Measurements from ENCODE around the gene AARS2.
"Not testable (repeated sequence)": the region's sequence is repeated elsewhere in the genome, so short reads cannot be mapped to it uniquely, and the experiment has no call there.

The AARS2 gene

GRCh38 chr6:44312901-44313788 is at the start of gene AARS2:
Gene AARS2 (minus strand): TSS chr6:44313347. CDS start chr6:44313323, 24 bp downstream.
- peak; percentile 85 to 96 for DNase-seq (ENCODE audit: low read depth in 2 of 2)

GRCh38 chr6:44361947-44362346 is 48.8 kb upstream of the AARS2 start:
- no peak for DNase-seq (ENCODE audit: low read depth in 2 of 2)

- no peak for DNase-seq (ENCODE audit: low read depth in 2 of 2)
These were observed 46.8 kb upstream of the AARS2 start for GRCh38 chr6:44359973-44360372.

GRCh38 chr6:44356487-44356886 is 43.3 kb upstream of the AARS2 start:
- DNase-seq (ENCODE audit: low read depth in 2 of 2), result no peak

- no peak for DNase-seq (ENCODE audit: low read depth in 2 of 2)
These were observed 42.5 kb upstream of the AARS2 start for GRCh38 chr6:44355640-44356039.

- no peak for DNase-seq (ENCODE audit: low read depth in 2 of 2)
These were observed 40.2 kb upstream of the AARS2 start for GRCh38 chr6:44353336-44353735.

- no peak for DNase-seq (ENCODE audit: low read depth in 2 of 2)
These were observed 39.1 kb upstream of the AARS2 start for GRCh38 chr6:44352259-44352658.

GRCh38 chr6:44350650-44350994 is 37.5 kb upstream of the AARS2 start:
- not testable (repeated sequence) for DNase-seq (ENCODE audit: low read depth in 2 of 2)

- no peak for DNase-seq (ENCODE audit: low read depth in 2 of 2)
These were observed 36.9 kb upstream of the AARS2 start for GRCh38 chr6:44349904-44350649.

- not testable (repeated sequence) for DNase-seq (ENCODE audit: low read depth in 2 of 2)
These were observed 33.7 kb upstream of the AARS2 start for GRCh38 chr6:44346818-44347217.

GRCh38 chr6:44342489-44342888 is 29.3 kb upstream of the AARS2 start, which contains the start of gene SPATS1:
Gene SPATS1 (plus strand): TSS chr6:44342650. CDS start chr6:44343096, 446 bp downstream.
- no peak for DNase-seq (ENCODE audit: low read depth in 2 of 2)

GRCh38 chr6:44342052-44342451 is 28.9 kb upstream of the AARS2 start:
- DNase-seq (ENCODE audit: low read depth in 2 of 2), result no peak

- no peak for DNase-seq (ENCODE audit: low read depth in 2 of 2)
These were observed 28.1 kb upstream of the AARS2 start for GRCh38 chr6:44341095-44341890.

- no peak for DNase-seq (ENCODE audit: low read depth in 2 of 2)
These were observed 26.8 kb upstream of the AARS2 start for GRCh38 chr6:44339763-44340625.

GRCh38 chr6:44339301-44339700 is 26.2 kb upstream of the AARS2 start:
- no peak for DNase-seq (ENCODE audit: low read depth in 2 of 2)

- peak; percentile 29 to 33 for DNase-seq (ENCODE audit: low read depth in 2 of 2)
These were observed 25.3 kb upstream of the AARS2 start for GRCh38 chr6:44338228-44339122.

- DNase-seq (ENCODE audit: low read depth in 2 of 2), result no peak
These were observed 22.5 kb upstream of the AARS2 start for GRCh38 chr6:44335631-44336030.

- DNase-seq (ENCODE audit: low read depth in 2 of 2), result no peak
These were observed 20.8 kb upstream of the AARS2 start for GRCh38 chr6:44333942-44334341.

GRCh38 chr6:44333273-44333919 is 20.2 kb upstream of the AARS2 start:
- no peak for DNase-seq (ENCODE audit: low read depth in 2 of 2)

- no peak for DNase-seq (ENCODE audit: low read depth in 2 of 2)
These were observed 19.4 kb upstream of the AARS2 start for GRCh38 chr6:44332585-44332984.
